Endothelial cell of umbilical vein (primary cell): Measurements from ENCODE around the gene CNOT1. TPM values are rescaled to one million over a fixed set of nuclear protein-coding genes. Genes with fewer than 3 reads are reported as not detected.
A peak's percentile ranks its signal among the peaks of the same experiment; 100 is the strongest.

ENCODE experiments used
- BruUV-seq: library from RNA; stranded (reverse); fragments of 400-500 nt; replicated peaks from 2 replicates; lab custom pipeline; 2021; lab: Mats Ljungman, UMichigan
- CTCF ChIA-PET: fragments of 300-600, 350-600 bp; sonication (Branson Sonifier 250); formaldehyde crosslinking; loops from one replicate; lab custom pipeline; 2021; ENCODE audit warnings: antibody characterized with exemption, inconsistent platforms; lab: Charles Lee
- POLR2A ChIA-PET: fragments of 300-600, 350-600 bp; sonication (Branson Sonifier 250); formaldehyde crosslinking; loops from one replicate; lab custom pipeline; 2021; ENCODE audit warnings: antibody characterized with exemption, inconsistent platforms; lab: Charles Lee
- DNase-seq: peaks from one replicate; pipeline ENCODE4 v3.0.0-alpha.2; 2011; ENCODE audit warnings: low read depth, low spot score
- FAIRE-seq: peaks from 2 replicates; lab custom pipeline; 2011; peaks lifted over from hg19 to GRCh38; lab: Jason Lieb, UNC
- H2AFZ ChIP-seq: 2 replicates; pipeline ENCODE4 v1.6.0; 2012; ENCODE audit warnings: low read depth, low read length, control low read depth, inconsistent platforms
- H3K27ac ChIP-seq: 2 replicates; pipeline ENCODE4 v1.5.1; 2011; ENCODE audit warnings: low read depth, mild to moderate bottlenecking, control low read depth, low read length, moderate library complexity; ENCODE audit not compliant: insufficient read depth
- H3K27me3 ChIP-seq, 2 experiments: 2 replicates each; pipeline versions ENCODE4 v1.6.0 to v1.6.1; 2011; ENCODE audit warnings: low read length in 2 of 2, mixed read lengths in 1 of 2; ENCODE audit not compliant: control insufficient read depth in 2 of 2, insufficient read depth in 2 of 2
- H3K36me3 ChIP-seq, 2 experiments: 2 replicates in 1 of 2; 3 replicates in 1 of 2; pipeline ENCODE4 v1.5.1; 2011; ENCODE audit warnings: low read length in 2 of 2, mild to moderate bottlenecking in 1 of 2, moderate library complexity in 1 of 2; ENCODE audit not compliant: control insufficient read depth in 2 of 2, insufficient read depth in 2 of 2; ENCODE audit errors: extremely low read depth in 1 of 2
- H3K4me1 ChIP-seq: 3 replicates; pipeline ENCODE4 v1.5.1; 2011; ENCODE audit warnings: mild to moderate bottlenecking, low read length; ENCODE audit not compliant: control insufficient read depth, insufficient read depth; ENCODE audit errors: extremely low read depth
- H3K4me2 ChIP-seq: 2 replicates; pipeline ENCODE4 v1.6.1; 2011; ENCODE audit warnings: low read length, control low read depth, mixed read lengths; ENCODE audit not compliant: insufficient read depth
- H3K4me3 ChIP-seq, 3 experiments: fragments of 200-600 bp in 1 of 3; sonication (generic), shearing (Covaris generic) in 1 of 3; replicated peaks in 1 of 3; 2 replicates each; pipeline ENCODE4 v1.5.1; 2011 to 2016; ENCODE audit warnings: control low read depth in 3 of 3, low read length in 3 of 3, mild to moderate bottlenecking in 2 of 3, inconsistent platforms in 1 of 3, low read depth in 1 of 3, moderate library complexity in 1 of 3; ENCODE audit not compliant: insufficient read depth in 1 of 3
- H3K79me2 ChIP-seq: 2 replicates; pipeline ENCODE4 v1.6.0; 2012; ENCODE audit warnings: low read length, inconsistent platforms; ENCODE audit not compliant: control insufficient read depth, insufficient read depth
- H3K9ac ChIP-seq: replicated peaks from 2 replicates; pipeline ENCODE3; 2011; ENCODE audit warnings: low read length, control low read depth; ENCODE audit not compliant: insufficient read depth; ENCODE audit errors: extremely low read depth
- H3K9me1 ChIP-seq: replicated peaks from 3 replicates; pipeline ENCODE4 v1.6.0; 2011; ENCODE audit warnings: mild to moderate bottlenecking, low read length; ENCODE audit not compliant: control insufficient read depth, insufficient read depth; ENCODE audit errors: extremely low read depth
- H3K9me3 ChIP-seq: replicated peaks from 2 replicates; pipeline ENCODE4 v1.5.1; 2012; ENCODE audit warnings: low read length, inconsistent platforms; ENCODE audit not compliant: control insufficient read depth, insufficient read depth
- H4K20me1 ChIP-seq: replicated peaks from 2 replicates; pipeline ENCODE3; 2011; ENCODE audit warnings: mild to moderate bottlenecking, low read length; ENCODE audit not compliant: control insufficient read depth, insufficient read depth; ENCODE audit errors: extremely low read depth
- EZH2 ChIP-seq: IDR thresholded peaks from 2 replicates; pipeline ENCODE4 v1.6.1; 2012; ENCODE audit warnings: borderline replicate concordance, low read depth, mild to moderate bottlenecking, moderate library complexity, low read length, inconsistent platforms; ENCODE audit not compliant: severe bottlenecking
- FOS ChIP-seq: IDR thresholded peaks from 2 replicates; pipeline ENCODE4 v1.6.1; 2011; ENCODE audit warnings: mild to moderate bottlenecking, low read length, moderate library complexity, borderline replicate concordance; ENCODE audit not compliant: insufficient read depth
- POLR2A ChIP-seq: IDR thresholded peaks from 2 replicates; pipeline ENCODE4 v1.6.1; 2012; ENCODE audit warnings: low read depth, mild to moderate bottlenecking, control low read depth, low read length
- dilution Hi-C: fragments of 300-500 bp; cut with MboI; formaldehyde crosslinking; loops from one replicate; pipeline ENCODE4 v1.15.0; 2019; ENCODE audit warnings: low sequenced_read_pairs; ENCODE audit not compliant: extremely low pct_ligation_motif_present
- intact Hi-C: fragments of 100-400 bp; cut with micrococcal nuclease; formaldehyde crosslinking; loops from one replicate; pipeline ENCODE4 v1.10.0; 2022
- polyA plus RNA-seq, 4 experiments: library from polyadenylated mRNA; depleted of rRNA in 3 of 4; stranded (reverse) in 3 of 4; unstranded in 1 of 4; fragments of >200 nt; gene quantifications; 2 replicates each; pipeline versions ENCODE4 v1.2.1 to v1.2.3, GENCODE V29; 2011 to 2012; ENCODE audit warnings: missing spikeins in 1 of 4
- total RNA-seq: library from RNA; stranded (reverse); gene quantifications from 2 replicates; pipeline ENCODE4 v1.2.3, GENCODE V29; 2021

The CNOT1 gene
- total and polyA plus RNA-seq, 2 donors (not counting 3 experiments of a cell fraction or from before 2014, with no cell fraction given): 142 to 151 TPM

- H2AFZ ChIP-seq: no peak overlapping the region
- no peak for FAIRE-seq
- H3K27me3 ChIP-seq: no peaks in the 10 kb centered on the region
- H3K4me3 ChIP-seq: no peak overlapping the region
- no peaks in the 10 kb centered on the region for H3K9me3 ChIP-seq
- H3K9ac ChIP-seq: no peak overlapping the region
- intact Hi-C loops: no loop called here
- peaks cover 42 to 48% of the 10 kb centered on the region in 2 experiments for H3K36me3 ChIP-seq
- no peak overlapping the region for H3K27ac ChIP-seq
- H3K79me2 ChIP-seq: no peaks in the 10 kb centered on the region
- no peaks in the 10 kb centered on the region for H3K4me1 ChIP-seq
- no TSS peak for BruUV-seq
- no peak overlapping the region for H3K4me2 ChIP-seq
- DNase-seq: no peak
- dilution Hi-C loops: no loop called here
- no peaks in the 10 kb centered on the region for H3K9me1 ChIP-seq
- ChIA-PET CTCF (interaction anchor here (0.8 to 1.0 kb wide), 4 partner anchors 10 to 18 kb away, joined by 3 read pairs; no protein-coding TSS in a partner anchor), POLR2A (no interaction called here)
- TF ChIP-seq EZH2 (no peak), POLR2A (no peak)
- H4K20me1 ChIP-seq: no peaks in the 10 kb centered on the region
These were observed 92.3 kb downstream of the CNOT1 start for GRCh38 chr16:58537124-58537906.

- H3K9ac ChIP-seq: no peak overlapping the region
- H3K4me1 ChIP-seq: no peaks in the 10 kb centered on the region
- intact Hi-C loops (no loop called here), dilution Hi-C loops (no loop called here)
- FAIRE-seq (no peak), DNase-seq (peak; percentile 18)
- TF ChIP-seq FOS: no peak
- H3K4me3 ChIP-seq: no peak overlapping the region
- no peak overlapping the region for H3K27ac ChIP-seq
- no peaks in the 10 kb centered on the region for H3K79me2 ChIP-seq
- H3K9me3 ChIP-seq: no peaks in the 10 kb centered on the region
- no peaks in the 10 kb centered on the region for H3K27me3 ChIP-seq
- no peak overlapping the region for H3K4me2 ChIP-seq
- H2AFZ ChIP-seq: no peak overlapping the region
- H4K20me1 ChIP-seq: no peaks in the 10 kb centered on the region
- ChIA-PET POLR2A (no interaction called here), CTCF (no interaction called here)
- no peaks in the 10 kb centered on the region for H3K9me1 ChIP-seq
- no TSS peak for BruUV-seq
- peaks cover 42 to 56% of the 10 kb centered on the region in 2 experiments for H3K36me3 ChIP-seq
These were observed 93.3 kb downstream of the CNOT1 start for GRCh38 chr16:58536278-58536677.
